HG02852 (cell line): ENCODE measurements around the gene CCDC92B.
"Not testable (repeated sequence)": the region's sequence is repeated elsewhere in the genome, so short reads cannot be mapped to it uniquely, and the experiment has no call there.

Experiments
- ATAC-seq: cut with Tn5 transposase; IDR thresholded peaks from one replicate; pipeline ENCODE4 v1.9.1; 2021; ENCODE audit warnings: mild to moderate bottlenecking, moderate library complexity; ENCODE audit not compliant: unreplicated experiment

CCDC92B gene

DNA sequence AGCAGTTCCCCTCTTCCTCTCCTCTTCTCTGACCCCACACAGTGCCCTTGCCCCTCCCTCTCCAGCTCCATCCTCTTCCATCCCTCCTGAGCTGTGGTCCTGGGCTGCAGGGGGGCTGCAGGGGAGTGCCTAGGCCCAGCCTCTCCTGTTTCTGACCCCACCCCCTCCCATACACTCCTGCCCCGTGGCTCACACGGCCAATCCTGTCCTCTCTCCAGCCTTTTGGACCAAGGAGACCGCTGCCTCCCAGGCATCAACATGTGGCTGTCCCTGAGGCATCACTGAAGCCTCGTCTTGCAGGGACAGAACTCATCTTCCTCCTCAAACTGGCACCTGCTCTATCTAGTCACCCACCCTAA lies 44.6 kb downstream of the CCDC92B start:
- ATAC-seq = no peak

DNA sequence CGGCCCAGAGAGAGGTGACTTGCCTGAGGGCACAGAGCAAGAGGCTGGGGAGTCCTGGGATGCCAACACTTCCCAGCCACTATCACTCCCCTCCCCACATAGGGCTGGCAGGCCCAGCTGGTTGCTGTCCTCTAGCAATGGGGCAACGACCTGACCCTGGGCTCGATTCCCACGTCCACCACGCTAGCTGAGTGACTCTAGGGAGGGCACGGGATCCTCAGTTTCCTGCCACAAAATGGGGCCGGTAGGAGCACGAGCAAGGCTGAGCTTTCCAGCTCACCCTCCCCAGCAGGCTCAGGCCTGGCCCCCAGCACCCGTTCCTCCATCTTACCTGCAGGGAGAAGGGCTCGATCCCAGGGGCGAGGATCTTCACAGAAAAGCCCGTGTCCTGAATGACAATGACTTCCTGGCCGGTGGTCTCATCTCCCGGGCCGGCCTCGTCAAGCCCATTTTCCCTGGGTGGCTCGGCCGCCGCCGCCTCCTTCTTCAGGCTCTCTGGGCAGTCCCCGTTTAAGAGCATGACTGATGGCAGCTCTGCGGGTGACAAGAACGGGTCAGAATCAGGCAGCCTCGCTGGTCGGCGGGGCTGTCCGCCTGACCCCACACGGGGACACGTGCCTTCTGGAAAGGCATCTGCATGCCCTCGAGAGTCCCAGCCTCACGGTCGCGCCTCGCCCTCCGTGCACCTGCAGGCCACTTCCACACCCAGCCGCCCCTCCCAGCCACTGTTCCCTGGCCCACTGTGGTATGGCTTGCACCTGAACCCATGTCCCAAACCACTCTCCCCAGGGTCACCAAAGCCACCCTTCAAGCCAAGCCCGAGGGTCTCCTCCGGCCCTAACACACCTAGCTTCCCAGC lies 45.2 kb downstream of the CCDC92B start:
- ATAC-seq = no peak

DNA sequence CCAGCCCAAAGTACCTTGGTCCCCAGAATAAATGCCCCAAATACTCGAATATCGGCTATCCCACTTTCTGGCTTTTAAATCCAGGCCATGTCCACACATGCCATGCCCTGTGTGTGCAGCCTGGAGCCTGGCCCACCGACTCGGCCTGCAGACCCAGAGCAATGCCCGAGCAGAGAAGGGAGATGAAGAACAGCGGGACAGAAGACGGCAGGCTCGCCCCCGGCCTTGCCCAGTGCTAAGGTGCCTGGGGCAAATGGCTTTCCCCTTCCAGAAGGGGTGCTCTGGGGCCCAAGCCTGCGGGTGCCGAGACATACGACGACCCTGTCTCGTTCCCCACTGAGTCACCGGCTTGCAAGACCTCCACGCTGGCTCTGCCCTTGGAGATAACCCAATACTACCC lies 45.8 kb downstream of the CCDC92B start:
- ATAC-seq = no peak

- no peak for ATAC-seq
These were observed 46.3 kb downstream of the CCDC92B start for GRCh38 chr17:2703181-2703580.

DNA sequence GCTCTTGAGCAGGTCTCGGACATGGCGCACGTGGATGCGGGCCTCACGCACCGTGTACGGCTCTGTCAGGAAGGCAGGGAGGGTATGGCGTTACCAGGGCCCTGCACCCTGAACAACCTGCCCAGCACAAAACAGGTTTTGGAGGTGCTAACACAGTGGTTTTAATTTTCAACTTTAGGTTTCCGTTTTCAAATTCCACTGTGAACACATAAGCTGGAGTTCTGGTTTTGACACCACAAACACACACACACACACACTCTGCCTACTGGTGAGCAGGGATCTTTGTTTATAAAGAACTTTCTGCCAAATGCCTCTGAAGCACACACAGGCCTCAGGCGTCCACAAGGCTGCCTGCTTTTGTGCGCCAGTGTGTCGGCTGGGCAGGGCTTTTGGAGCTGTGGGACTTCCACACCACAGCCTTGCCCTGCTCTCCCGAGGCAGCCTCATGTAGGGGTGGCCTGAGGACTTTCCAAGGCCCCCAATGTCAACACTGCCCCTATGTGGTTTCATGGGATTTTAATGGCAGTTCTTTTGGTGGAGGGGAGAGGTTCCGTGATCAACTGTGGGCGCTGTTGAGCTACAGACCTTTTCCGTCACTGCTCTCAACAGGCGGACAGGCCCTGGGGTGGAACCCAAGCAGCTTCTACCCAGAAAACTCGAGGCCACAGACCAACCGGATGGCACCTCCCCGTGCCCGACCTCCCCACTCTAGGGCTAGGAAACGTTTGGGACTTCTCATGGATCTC lies 47.3 kb downstream of the CCDC92B start:
- ATAC-seq = no peak

- no peak for ATAC-seq
These were observed 48.1 kb downstream of the CCDC92B start for GRCh38 chr17:2701161-2701995.

GRCh38 chr17:2700491-2701141 lies 48.8 kb downstream of the CCDC92B start:
- no peak for ATAC-seq

DNA sequence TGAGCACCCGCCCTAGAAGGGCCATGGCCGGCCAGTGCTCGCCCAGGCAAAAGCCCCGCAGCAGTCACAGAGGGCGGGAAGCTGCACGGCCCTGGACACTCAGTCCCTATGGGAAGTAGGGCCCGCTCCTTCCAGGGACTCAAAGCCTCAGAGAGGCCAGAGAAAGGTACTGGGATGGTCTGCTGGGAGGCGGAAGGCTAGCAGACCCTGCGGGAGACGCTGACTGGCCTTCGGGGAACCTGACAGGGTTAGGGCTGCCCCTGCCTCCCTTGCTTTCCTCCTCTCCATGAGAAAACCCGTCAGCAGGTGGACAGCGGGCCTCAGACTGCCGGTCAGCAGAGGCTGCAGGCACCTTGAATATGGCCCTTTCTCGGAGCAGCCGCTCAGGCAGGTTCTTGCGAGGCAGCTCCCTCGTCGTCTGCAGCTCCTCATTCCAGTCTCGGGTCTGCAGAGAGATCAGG lies 49.4 kb downstream of the CCDC92B start:
- no peak for ATAC-seq

DNA sequence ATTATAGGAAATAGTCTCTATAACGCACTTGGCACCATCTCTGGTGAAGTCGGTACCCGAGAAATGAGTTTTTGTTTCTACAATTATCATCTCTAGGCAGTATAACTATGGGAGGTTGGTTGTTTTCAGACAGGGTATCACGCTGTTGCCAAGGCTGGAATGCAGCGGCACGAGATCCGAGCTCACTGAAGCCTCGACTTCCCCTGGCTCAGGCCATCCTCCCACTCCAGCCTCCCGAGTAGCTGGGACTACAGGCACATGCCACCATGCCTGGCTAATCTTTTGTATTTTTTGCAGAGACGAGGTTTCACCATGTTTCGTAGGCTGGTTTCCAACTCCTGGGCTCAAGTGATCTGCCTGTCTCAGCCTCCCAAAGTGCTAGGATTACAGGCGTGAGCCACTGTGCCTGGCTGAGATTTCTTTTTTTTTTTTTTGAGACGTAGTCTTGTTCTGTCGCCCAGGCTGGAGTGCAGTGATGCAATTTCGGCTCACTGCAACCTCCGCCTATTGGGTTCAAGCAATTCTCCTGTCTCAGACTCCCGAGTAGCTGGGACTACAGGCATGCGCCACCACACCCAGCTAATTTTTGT lies 50.1 kb downstream of the CCDC92B start:
- not testable (repeated sequence) for ATAC-seq

- ATAC-seq = no peak
These were observed 51.8 kb downstream of the CCDC92B start for GRCh38 chr17:2697611-2698162.

- no peak for ATAC-seq
These were observed 53.3 kb downstream of the CCDC92B start for GRCh38 chr17:2695961-2696760.

GRCh38 chr17:2695243-2695960 lies 54.0 kb downstream of the CCDC92B start:
- no peak for ATAC-seq

GRCh38 chr17:2694381-2695242 lies 54.8 kb downstream of the CCDC92B start:
- no peak for ATAC-seq

DNA sequence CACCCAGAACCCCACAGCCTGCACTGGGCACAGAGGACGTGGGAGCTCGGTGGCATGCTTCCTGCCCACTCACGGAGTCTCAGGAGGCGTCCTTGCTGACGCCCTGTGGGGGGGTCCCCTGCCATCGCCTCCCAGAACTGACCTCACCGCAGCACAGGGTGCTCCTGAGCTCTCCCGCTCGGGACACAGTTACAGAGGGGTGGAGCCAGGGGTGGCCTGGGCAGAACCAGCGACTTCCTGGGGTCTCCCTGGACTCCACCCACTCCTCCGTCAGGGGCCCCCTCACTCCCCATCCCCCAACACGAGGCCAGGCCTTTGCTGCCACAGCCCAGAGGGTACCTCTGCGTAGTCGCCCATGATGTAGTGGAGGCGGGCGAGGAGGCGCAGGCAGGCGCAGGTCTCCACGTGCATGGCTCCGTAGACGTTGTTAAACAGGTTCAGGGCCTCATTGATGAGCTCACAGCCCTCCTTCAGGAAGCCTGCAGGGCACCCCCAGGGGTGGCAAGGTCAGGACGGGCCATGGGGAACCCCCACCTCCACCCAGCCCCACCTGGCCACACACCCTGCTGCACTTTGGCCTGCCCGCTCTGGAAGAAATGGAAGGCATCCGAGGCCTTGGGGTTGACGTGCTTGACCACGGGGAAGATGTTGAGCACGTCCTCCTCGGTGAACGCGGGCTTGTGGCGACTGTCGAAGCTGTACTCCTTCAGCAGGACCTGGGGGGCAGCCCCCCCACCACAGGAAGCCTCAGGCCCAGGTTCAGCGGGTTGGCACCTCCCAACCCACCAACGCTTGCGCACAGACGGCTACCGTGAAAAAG lies 55.7 kb downstream of the CCDC92B start:
- ATAC-seq = no peak

DNA sequence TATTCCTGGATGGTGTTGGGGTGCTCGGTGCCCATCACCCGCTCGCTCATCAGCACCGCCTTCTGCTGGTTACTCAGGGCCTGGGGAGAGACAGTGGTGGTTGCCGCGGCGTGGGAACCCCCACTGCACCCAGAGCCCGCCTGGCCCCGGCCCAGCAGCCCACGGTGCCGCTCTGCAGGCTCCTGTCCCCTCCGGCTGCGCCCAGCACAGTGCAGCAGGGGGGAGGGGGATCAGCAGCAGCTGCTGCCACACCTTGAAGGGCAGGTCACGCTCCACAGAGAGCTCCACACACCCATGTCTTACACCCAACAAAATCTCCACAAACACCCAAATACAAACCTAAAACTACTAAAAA lies 56.7 kb downstream of the CCDC92B start:
- no peak for ATAC-seq

- no peak for ATAC-seq
These were observed 57.3 kb downstream of the CCDC92B start for GRCh38 chr17:2691965-2692780.
